ENCODE results near the gene PRKAR1B. TPM values are rescaled to one million over a fixed set of nuclear protein-coding genes. Genes with fewer than 3 reads are reported as not detected.

Gene PRKAR1B
- total RNA-seq, 1 experiment from 2014 or later, result 43.3 TPM

- H4K8ac ChIP-seq (replicated peaks; ENCODE audit: insufficient read length, low read depth, low read length), result no peak overlapping the region
- H4K91ac ChIP-seq (ENCODE audit: insufficient read length, low read depth, low read length), result no peak overlapping the region
- DNase-seq, result no peak
- no peak overlapping the region for H3K18ac ChIP-seq (ENCODE audit: insufficient read length, low read depth, low read length)
- H3K79me1 ChIP-seq (ENCODE audit: insufficient read depth, low read depth, low read length, poor library complexity, severe bottlenecking), result peaks cover 3% of the 10 kb centered on the region
- H3K27me3 Mint-ChIP-seq (ENCODE audit: low read depth), result no peaks in the 10 kb centered on the region
- H3K36me3 Mint-ChIP-seq (ENCODE audit: insufficient read depth in 1 of 3, low read depth in 3 of 3), result peaks cover 6 to 13% (median 12%) of the 10 kb centered on the region in 3 experiments; a peak in 6 of 7 replicates
- no peak for TF ChIP-seq CTCF (conservative IDR thresholded peaks at IDR 0.05)
- H3K9ac ChIP-seq (ENCODE audit: extremely low read depth, insufficient read length, low read length), result no peak overlapping the region
- H3K4me3 Mint-ChIP-seq, result no peak overlapping the region
- peaks cover 14% of the 10 kb centered on the region for H3K9me3 ChIP-seq (ENCODE audit: control insufficient read depth, low read depth, low read length)
- no peak overlapping the region for H3K27ac ChIP-seq (ENCODE audit: insufficient read length, low read depth, low read length)
- no peaks in the 10 kb centered on the region for H3K4me1 ChIP-seq (ENCODE audit: insufficient read depth, low read length)
- H3K27ac Mint-ChIP-seq, result no peak overlapping the region
- no peak overlapping the region for H4K5ac ChIP-seq (ENCODE audit: insufficient read length, low read depth, low read length)
- no peak overlapping the region for H3K23ac ChIP-seq (ENCODE audit: insufficient read length, low read depth, low read length)
- no peak overlapping the region for H3T11ph ChIP-seq (ENCODE audit: low read length)
- no peak overlapping the region for H2BK20ac ChIP-seq (ENCODE audit: low read depth, low read length, poor library complexity, severe bottlenecking)
- peaks cover 0 to 6% of the 10 kb centered on the region in 2 experiments; a peak in 2 of 5 replicates for H3K9me3 Mint-ChIP-seq
- no peak overlapping the region for H3K56ac ChIP-seq (ENCODE audit: insufficient read length, low read depth, low read length)
- no peaks in the 10 kb centered on the region for H3K4me1 Mint-ChIP-seq
- no peak overlapping the region for H2BK120ac ChIP-seq (ENCODE audit: low read depth, low read length, poor library complexity, severe bottlenecking)
- H3K79me2 ChIP-seq (ENCODE audit: insufficient read depth, low read length), result peaks cover 2% of the 10 kb centered on the region; the same call in 1 of the 2 replicates
- WGBS (ENCODE audit: extremely low coverage, insufficient read length, low lambda C conversion rate), result no CpG with 5 or more reads among the region's 4 CpGs
- no peaks in the 10 kb centered on the region for H4K20me1 ChIP-seq (ENCODE audit: control insufficient read depth, insufficient read depth, insufficient read length)
- H3K4ac ChIP-seq (ENCODE audit: low read depth, low read length), result no peak overlapping the region
- no peak overlapping the region for H2AFZ ChIP-seq (ENCODE audit: low read length)
- H2AK5ac ChIP-seq (ENCODE audit: insufficient read length, low read length), result no peak overlapping the region
- no peak overlapping the region for H2BK5ac ChIP-seq (ENCODE audit: insufficient read length, low read length)
- no peak overlapping the region for H2BK15ac ChIP-seq (ENCODE audit: low read depth, low read length)
- H3K14ac ChIP-seq (ENCODE audit: insufficient read depth, low read length), result no peak overlapping the region
- no peak overlapping the region for H2BK12ac ChIP-seq (ENCODE audit: insufficient read length, low read depth, low read length)
- no peaks in the 10 kb centered on the region for H3K27me3 ChIP-seq (ENCODE audit: insufficient read depth, low read length)
- H3K23me2 ChIP-seq (ENCODE audit: insufficient read length, low read depth, low read length, poor library complexity, severe bottlenecking), result no peaks in the 10 kb centered on the region
- H3K4me2 ChIP-seq (ENCODE audit: insufficient read depth, insufficient read length, low read length), result no peak overlapping the region
Observed at GRCh38 chr7:655758-656157, 71.3 kb downstream of the PRKAR1B start.
